ENCODE results near the gene FNDC8. TPM values are rescaled to one million over a fixed set of nuclear protein-coding genes. Genes with fewer than 3 reads are reported as not detected.
"Not testable (repeated sequence)": the region's sequence is repeated elsewhere in the genome, so short reads cannot be mapped to it uniquely, and the experiment has no call there.

Gene FNDC8
- total RNA-seq, 1 donor from 2014 or later, result not detected

DNA sequence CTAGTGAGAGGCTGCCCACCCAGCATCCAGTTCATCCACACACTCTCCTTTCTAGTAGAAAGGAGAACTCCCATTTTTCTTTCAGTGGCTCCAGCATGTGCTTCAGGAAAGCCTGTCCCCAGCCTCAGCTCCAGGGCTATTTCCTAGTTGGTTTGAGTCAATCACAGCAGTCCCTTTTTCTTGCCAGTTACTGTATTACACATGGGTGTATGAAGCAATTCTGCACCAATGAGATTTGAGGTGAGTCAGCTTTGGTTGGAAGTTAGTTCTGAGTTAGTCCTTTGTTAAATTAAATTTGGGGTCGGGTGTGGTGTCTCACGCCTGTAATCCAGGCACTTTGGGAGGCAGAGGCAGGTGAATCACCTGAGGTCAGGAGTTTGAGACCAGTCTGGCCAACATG lies 26.5 kb upstream of the FNDC8 start:
- DNase-seq (ENCODE audit: low read depth), result peak; percentile 93

GRCh38 chr17:35095741-35096140 lies 25.7 kb upstream of the FNDC8 start:
- DNase-seq (ENCODE audit: low read depth), result no peak

DNA sequence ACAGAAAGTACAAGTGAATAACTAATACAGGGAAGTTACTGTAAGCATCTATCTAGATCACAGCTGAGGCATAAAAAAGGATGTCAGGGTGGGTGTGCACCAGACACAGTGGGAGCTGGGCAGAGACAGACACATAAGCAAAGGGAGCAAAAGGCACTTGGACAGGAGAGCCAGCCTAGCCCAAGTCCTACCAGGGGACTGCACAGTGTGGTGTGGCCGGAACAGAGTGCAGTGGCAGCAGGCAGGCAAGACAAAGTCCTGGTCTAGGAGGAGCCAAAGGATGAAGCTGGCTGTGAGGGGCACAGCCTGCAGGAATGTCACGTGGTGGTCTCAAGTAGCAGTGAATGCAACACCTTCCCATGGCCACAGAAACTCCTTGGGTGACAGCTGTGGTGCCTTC lies 23.6 kb upstream of the FNDC8 start:
- DNase-seq (ENCODE audit: low read depth), result no peak

GRCh38 chr17:35099908-35100307 lies 21.5 kb upstream of the FNDC8 start:
- peak; percentile 19 for DNase-seq (ENCODE audit: low read depth)

- DNase-seq (ENCODE audit: low read depth), result no peak
Measured at GRCh38 chr17:35101036-35101435, 20.4 kb upstream of the FNDC8 start.

- no peak for DNase-seq (ENCODE audit: low read depth)
Measured at GRCh38 chr17:35101725-35102124, 19.7 kb upstream of the FNDC8 start.

DNA sequence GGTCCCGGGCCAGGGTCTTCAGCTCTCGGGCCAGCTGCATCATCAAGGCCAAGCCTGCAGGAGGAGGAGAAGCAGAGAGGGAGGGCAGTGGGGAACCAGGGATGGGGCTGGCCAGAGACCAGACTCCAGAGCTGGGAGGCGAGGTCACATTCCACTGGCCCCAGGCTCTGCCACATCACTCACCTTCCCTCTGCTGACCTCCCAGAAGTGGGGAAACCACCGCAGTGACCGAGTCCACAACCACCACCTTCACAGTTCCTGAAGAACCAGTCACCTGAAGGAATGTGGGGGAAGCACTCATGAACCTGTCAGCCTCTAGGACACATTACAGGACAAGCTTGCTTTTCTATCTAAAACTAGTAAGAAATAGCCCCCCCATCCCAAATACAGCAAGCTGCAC lies 18.1 kb upstream of the FNDC8 start:
- peak; percentile 18 for DNase-seq (ENCODE audit: low read depth)

GRCh38 chr17:35104844-35105450 lies 16.5 kb upstream of the FNDC8 start:
- DNase-seq (ENCODE audit: low read depth), result no peak

GRCh38 chr17:35110791-35111190 lies 10.6 kb upstream of the FNDC8 start:
- DNase-seq (ENCODE audit: low read depth), result not testable (repeated sequence)

GRCh38 chr17:35116845-35117244 lies 4.6 kb upstream of the FNDC8 start:
- DNase-seq (ENCODE audit: low read depth), result no peak

- peak; percentile 57 for DNase-seq (ENCODE audit: low read depth)
Measured at GRCh38 chr17:35117984-35118383, 3.4 kb upstream of the FNDC8 start.

GRCh38 chr17:35119370-35120165 lies 1.8 kb upstream of the FNDC8 start, which contains the start of gene RAD51D:
Gene RAD51D (minus strand): TSS chr17:35119860. CDS start chr17:35119613, 247 bp downstream.
- DNase-seq (ENCODE audit: low read depth), result no peak

DNA sequence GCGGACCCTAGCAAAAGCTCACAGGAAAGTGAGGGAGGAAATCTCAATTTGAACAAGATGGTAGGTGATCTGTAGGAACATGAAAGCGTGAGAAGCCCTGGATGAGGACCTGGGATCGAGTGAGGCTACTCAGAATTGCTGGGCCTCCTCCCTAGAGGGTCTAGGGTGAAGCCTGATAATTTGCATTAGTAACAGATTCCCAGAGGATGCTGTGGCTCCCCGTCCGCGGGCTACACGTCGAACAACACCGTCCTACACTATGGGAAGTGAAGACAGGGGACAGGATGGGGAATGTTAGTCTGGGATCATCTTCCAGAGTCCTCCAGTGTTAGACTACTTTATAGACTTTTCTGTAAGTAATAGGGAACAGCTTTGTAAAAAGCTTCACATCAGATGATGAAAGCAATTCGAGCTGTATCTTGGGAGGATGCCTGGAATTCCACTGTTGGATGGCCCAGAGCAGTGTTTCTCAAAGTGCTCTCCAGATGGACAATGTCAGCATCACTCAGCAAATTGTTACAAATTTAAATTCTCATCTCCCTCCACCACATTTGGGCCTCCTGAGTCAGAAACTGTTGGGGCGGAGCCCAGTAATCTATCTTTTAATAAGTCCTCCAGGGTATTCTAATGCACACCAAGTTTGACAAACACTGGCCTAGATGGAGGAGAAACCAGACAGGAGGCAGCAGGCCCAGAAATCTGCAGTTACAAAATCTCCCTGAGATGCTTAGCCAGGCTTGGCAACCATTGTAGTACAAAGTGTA lies 6.5 kb downstream of the FNDC8 start:
- no peak for DNase-seq (ENCODE audit: low read depth)

DNA sequence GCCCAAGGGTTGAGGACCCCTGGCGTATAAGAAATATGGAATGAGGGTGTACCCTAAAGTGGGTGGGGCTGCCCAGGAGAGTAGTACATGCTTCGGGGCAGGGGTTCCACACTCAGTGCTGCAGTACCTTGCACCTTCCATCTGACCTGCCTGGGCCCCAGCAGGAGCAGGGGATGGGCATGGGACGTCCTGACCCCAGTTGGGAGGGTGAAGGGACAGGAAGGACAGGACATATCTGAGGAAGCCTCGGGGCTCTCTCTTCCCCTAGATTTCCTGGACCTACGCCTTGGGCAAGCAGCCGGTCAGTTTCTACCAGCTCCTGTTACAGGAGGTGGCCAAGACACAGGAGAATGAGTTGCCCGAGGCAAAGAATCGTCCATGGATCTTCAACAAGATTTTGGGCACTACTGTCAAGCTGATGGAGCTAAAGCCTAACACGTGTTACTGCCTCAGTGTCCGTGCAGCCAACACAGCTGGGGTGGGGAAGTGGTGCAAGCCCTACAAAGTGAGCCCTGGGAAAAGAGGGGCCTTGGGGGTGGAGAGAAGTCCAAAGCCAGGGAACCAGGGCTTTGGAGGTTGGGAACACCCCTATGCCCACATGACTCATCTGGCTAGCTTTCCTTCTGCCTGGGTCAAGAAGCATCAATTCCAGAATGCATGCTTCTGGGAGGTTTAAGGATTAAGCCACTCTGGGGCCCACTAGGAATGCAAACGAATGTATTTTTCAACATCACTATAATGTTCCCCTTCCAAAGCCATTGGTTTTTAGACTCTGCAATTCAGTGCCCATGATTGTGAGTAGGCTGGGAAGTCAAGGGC lies 7.9 kb downstream of the FNDC8 start:
- DNase-seq (ENCODE audit: low read depth), result no peak

- no peak for DNase-seq (ENCODE audit: low read depth)
Measured at GRCh38 chr17:35129973-35130351, 8.5 kb downstream of the FNDC8 start.

DNA sequence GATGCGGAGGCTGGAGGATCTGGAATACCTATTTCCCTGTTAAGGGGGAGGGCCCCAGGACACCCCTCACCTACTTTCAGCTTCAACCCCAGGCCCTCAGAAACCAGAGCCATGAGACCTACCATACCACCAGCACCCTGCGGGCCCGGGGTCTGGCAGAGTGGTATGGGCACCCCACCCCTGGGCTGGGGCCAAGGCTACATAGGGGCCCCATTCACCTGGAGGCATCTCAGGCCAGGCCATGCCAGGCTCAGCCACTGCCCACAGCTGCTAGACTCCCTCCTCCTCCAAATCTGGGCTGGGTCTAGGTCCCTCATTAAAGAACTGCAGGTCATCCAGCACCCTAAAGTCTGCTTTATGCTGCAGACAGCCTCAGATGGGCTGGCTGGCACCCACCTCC lies 9.0 kb downstream of the FNDC8 start:
- no peak for DNase-seq (ENCODE audit: low read depth)

DNA sequence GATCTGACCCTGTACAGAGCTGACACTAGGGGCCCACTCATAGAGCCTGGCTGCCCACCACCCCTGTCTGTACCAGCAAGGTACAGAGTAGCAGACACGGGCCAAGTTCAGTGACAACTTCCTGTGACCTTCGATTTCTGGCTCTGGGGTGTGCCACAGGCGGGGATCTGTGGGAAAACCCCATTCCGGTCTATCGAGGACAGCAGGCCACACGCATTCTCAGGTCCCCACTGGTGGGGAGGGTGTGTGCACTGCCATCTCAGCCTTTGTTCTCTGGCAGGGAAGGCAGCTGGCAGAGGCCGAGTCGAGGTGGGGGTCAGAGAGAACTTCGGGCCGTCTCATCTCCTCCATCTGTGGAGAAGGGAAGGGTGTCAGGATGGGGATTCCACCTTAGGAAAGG lies 10.7 kb downstream of the FNDC8 start:
- DNase-seq (ENCODE audit: low read depth), result no peak

DNA sequence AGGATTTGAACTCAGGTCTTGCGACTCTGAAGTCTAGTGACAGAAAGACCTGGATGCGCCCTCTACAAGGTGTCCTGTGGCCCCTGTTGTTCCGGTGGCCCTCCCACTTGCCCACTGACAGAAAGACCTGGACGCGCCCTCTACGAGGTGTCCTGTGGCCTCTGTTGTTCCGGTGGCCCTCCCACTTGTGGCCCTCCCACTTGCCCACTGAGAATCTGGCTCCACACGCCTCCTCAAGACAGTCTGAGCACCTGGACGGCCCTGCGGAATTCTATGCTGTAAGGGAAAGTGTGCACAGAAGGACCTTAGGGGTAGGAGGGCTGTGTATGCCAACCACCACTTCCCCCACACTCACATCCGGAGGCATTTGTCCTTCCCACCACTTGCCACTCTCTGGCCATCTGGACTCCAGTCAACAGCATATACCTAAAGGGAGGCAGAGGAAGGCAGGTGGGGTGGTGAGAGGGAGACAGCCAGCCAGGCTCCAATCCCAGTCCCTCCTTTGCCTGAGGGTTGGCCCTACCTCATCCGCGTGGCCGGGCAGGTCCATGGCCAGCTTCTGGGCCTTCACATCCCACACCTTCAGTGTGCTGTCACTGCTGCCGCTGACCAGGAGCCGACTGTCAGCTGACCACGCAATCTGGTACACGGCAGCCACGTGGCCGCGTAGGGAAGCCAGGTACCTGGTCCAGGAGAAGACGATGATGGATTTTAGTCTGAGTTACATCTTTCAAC lies 11.6 kb downstream of the FNDC8 start:
- no peak for DNase-seq (ENCODE audit: low read depth)

DNA sequence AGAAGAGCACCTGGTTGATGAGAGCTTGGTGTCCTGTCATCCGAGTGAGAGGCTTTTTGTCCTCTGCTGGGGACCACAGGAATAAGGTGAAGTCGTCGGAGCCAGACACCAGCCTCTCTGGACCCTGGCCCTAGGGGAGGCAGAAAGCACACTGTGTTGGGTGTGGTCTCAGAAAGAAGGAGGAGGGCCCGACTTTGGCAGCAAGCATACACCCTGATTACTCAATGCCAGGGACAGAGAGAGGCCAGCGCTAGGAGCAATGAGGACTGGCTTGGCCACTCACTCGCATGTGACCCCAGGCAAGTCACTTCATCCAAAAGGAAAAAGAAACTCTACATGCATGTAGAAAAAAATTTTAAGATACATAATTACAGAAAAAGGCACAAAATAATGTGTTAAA lies 13.9 kb downstream of the FNDC8 start:
- DNase-seq (ENCODE audit: low read depth), result no peak

- no peak for DNase-seq (ENCODE audit: low read depth)
Measured at GRCh38 chr17:35138218-35138617, 16.8 kb downstream of the FNDC8 start.
